Tibial nerve (tissue), 4 donors: Measurements from ENCODE around the gene FAM3B. TPM values are rescaled to one million over a fixed set of nuclear protein-coding genes. Genes with fewer than 3 reads are reported as not detected.
A peak's percentile ranks its signal among the peaks of the same experiment; 100 is the strongest.

ENCODE experiments used
- DNase-seq, 2 donors: peaks; one replicate each; pipeline ENCODE4 v3.0.0-alpha.2; 2019; ENCODE audit warnings: low spot score in 2 of 2
- H3K27ac ChIP-seq, 4 donors: fragments of 200-600 bp; sonication (generic) in 3 of 4; one replicate each; pipeline ENCODE4 v1.5.1; 2017 to 2019; ENCODE audit warnings: mild to moderate bottlenecking in 1 of 4
- H3K27me3 ChIP-seq, 2 donors: fragments of 200-600 bp; sonication (generic) in 1 of 2; one replicate each; pipeline versions ENCODE4 v1.5.1 to v1.6.0; 2017 to 2019
- H3K36me3 ChIP-seq, 3 donors: fragments of 200-600 bp; sonication (generic); one replicate each; pipeline ENCODE4 v1.5.1; 2018 to 2019
- H3K4me1 ChIP-seq, 4 donors: fragments of 200-600 bp; sonication (generic) in 3 of 4; one replicate each; pipeline ENCODE4 v1.5.1; 2017 to 2019
- H3K4me3 ChIP-seq, 4 donors: fragments of 200-600 bp; sonication (generic) in 3 of 4; one replicate each; pipeline ENCODE4 v1.5.1; 2017 to 2019; ENCODE audit warnings: mild to moderate bottlenecking in 1 of 4, moderate library complexity in 1 of 4
- H3K9me3 ChIP-seq, 4 donors: fragments of 200-600 bp; sonication (generic) in 3 of 4; one replicate each; pipeline ENCODE4 v1.5.1; 2017 to 2019
- EP300 ChIP-seq, 2 donors: sonication (generic); formaldehyde crosslinking; IDR thresholded peaks; one replicate each; pipeline ENCODE4 v1.6.1; 2017; ENCODE audit warnings: antibody characterized with exemption in 2 of 2, mild to moderate bottlenecking in 1 of 2
- POLR2A ChIP-seq, 2 donors: fragments of 450-650 bp; IDR thresholded peaks; one replicate each; pipeline ENCODE4 v1.6.1; 2017; ENCODE audit warnings: antibody characterized with exemption in 2 of 2, mild to moderate bottlenecking in 2 of 2, moderate library complexity in 2 of 2
- WGBS, 2 donors: methylation state at CpG; one replicate each; pipeline ENCODE4 v1.1.5; 2018; 5-methylcytosine and 5-hydroxymethylcytosine counted together
- total RNA-seq, 4 donors: library from RNA; depleted of rRNA; stranded (reverse); fragments of >200 nt; gene quantifications; one replicate each; pipeline ENCODE4 v1.1.0, GENCODE V29; 2016
- TF ChIP-seq, protein P1 (sequence below), 5 experiments: fragments of 200-600 bp in 3 of 5; fragments of 450-650 bp in 2 of 5; sonication (generic) in 3 of 5; IDR thresholded peaks; one replicate each; pipeline ENCODE4 v1.5.1; 2016 to 2019; ENCODE audit warnings: antibody characterized with exemption in 5 of 5, mild to moderate bottlenecking in 3 of 5, moderate library complexity in 2 of 5

Gene FAM3B
- total RNA-seq, 4 donors from 2014 or later: not detected

DNA sequence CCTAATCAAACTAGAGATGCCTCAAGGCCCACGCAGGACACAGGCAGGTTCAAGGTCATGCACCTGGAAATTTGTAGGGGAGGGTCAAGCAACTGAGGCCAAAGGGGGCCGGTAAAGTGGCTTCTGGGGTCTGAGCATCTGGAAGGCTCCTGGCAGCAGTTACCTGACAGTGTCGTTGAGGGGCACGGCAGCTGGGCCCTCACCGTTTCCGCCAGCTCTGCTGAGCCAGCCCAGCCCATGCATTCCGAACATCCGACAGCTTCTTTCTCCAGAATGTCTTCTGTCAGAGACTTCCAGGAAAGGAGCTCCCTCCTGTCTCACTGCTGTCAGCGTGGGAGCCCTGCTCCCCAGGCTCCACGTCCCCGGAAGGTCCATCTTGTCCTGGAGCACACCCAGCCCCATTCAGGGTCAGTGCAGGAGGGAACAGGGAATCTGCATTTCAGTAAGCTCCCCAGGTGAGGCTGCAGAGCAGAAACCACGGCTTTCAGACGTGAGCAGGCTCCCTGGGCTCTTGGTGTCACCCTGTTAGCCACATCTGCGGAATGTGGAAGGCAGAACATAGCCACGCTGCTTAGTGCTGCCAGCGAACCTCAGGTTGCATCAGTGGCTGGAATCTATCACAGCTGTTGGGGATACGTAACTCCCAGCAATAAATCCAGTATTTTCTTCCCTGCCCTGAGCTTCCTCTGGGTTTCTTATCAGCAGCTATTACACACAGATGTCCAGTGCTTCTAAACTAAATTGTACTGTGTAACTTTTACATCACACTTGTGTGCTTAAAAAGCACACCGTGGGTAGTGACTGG is 36.3 kb upstream of the FAM3B start:
- Histone ChIP-seq H3K4me3 (no peak overlapping the region), H3K27ac (no peak overlapping the region), H3K9me3 (no peaks in the 10 kb centered on the region), H3K4me1 (peaks cover 0 to 32% (median 0%) of the 10 kb centered on the region in 4 donors), H3K36me3 (peaks cover 0 to 20% (median 0%) of the 10 kb centered on the region in 3 donors), H3K27me3 (peaks cover 0 to 4% of the 10 kb centered on the region in 2 donors)
- TF ChIP-seq POLR2A (IDR thresholded peaks at IDR 0.05) (no peak), EP300 (IDR thresholded peaks at IDR 0.05) (peak in 1 of 2 donors; percentile 25)
- TF ChIP-seq, protein P1, sequence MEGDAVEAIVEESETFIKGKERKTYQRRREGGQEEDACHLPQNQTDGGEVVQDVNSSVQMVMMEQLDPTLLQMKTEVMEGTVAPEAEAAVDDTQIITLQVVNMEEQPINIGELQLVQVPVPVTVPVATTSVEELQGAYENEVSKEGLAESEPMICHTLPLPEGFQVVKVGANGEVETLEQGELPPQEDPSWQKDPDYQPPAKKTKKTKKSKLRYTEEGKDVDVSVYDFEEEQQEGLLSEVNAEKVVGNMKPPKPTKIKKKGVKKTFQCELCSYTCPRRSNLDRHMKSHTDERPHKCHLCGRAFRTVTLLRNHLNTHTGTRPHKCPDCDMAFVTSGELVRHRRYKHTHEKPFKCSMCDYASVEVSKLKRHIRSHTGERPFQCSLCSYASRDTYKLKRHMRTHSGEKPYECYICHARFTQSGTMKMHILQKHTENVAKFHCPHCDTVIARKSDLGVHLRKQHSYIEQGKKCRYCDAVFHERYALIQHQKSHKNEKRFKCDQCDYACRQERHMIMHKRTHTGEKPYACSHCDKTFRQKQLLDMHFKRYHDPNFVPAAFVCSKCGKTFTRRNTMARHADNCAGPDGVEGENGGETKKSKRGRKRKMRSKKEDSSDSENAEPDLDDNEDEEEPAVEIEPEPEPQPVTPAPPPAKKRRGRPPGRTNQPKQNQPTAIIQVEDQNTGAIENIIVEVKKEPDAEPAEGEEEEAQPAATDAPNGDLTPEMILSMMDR (IDR thresholded peaks at IDR 0.05): no peak
- 66 to 78% methylated on average over 14 to 18 of the region's 18 CpGs for WGBS, 2 donors
- peak in 1 of 2 donors; percentile 28 for DNase-seq

DNA sequence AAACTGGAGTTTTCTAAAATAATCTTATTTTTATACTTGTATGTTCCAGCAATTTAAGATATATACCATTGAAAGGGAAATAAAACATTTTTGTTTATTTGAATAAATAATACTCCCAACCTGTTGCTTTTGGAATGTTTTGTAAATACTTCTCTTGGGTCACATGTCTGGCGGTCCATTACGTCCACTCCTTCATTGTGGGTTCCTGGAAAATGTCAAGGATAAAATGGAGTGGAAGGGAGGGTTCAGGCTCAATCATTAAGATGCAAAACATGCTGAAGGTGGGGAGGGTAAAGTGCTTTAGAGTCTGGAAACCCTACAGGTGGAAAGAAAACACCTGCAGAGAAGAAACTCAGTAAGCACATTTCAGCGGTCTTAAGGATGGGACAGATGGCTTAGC is 34.2 kb upstream of the FAM3B start:
- WGBS, 2 donors: 59 to 66% methylated on average over 3 of the region's 3 CpGs
- no peak overlapping the region for H3K4me3 ChIP-seq
- H3K4me1 ChIP-seq: peaks cover 0 to 32% (median 0%) of the 10 kb centered on the region in 4 donors
- DNase-seq: no peak
- TF ChIP-seq POLR2A (IDR thresholded peaks at IDR 0.05) (no peak), EP300 (IDR thresholded peaks at IDR 0.05) (no peak)
- TF ChIP-seq, protein P1 (IDR thresholded peaks at IDR 0.05): no peak
- H3K9me3 ChIP-seq: no peaks in the 10 kb centered on the region
- H3K36me3 ChIP-seq: no peaks in the 10 kb centered on the region
- no peak overlapping the region for H3K27ac ChIP-seq
- H3K27me3 ChIP-seq: peaks cover 0 to 4% of the 10 kb centered on the region in 2 donors

DNA sequence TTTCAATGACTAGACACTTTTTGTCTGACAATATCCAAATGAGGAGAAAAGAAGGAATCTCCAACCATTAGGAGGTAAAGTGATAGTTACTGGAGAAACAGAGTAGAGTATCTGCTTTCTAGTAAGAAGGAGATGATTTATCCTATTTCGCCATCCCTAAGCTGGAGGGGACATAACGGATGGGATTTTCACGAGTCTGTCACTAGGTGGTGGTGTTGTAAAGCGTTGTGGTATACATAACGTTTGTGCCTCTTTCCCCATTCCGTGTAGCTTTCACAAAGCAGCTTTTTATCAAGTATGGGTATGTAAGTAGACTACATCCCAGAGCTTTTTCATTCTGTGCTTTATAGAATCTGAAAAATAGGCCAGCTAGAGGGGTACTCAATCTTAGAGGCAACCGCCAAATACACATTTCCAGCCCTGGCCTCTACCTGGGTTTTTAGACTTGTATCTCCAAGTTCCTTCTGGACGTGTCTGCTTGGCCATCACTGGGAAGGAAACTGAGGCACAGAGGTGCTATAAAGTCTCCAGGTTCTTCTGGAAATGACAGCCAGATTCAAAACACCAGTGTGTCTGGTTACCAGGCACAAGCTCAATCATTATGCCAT is 33.3 kb upstream of the FAM3B start:
- DNase-seq: peak in 1 of 2 donors; percentile 64
- TF ChIP-seq EP300 (IDR thresholded peaks at IDR 0.05) (peak in 1 of 2 donors; percentile 40), POLR2A (IDR thresholded peaks at IDR 0.05) (no peak)
- TF ChIP-seq, protein P1 (IDR thresholded peaks at IDR 0.05): peak; percentile 54 to 84 (median 71)
- H3K27me3 ChIP-seq: peaks cover 0 to 4% of the 10 kb centered on the region in 2 donors
- no peak overlapping the region for H3K4me3 ChIP-seq
- no peak overlapping the region for H3K27ac ChIP-seq
- no peaks in the 10 kb centered on the region for H3K9me3 ChIP-seq
- H3K4me1 ChIP-seq: peaks cover 0 to 26% (median 0%) of the 10 kb centered on the region in 4 donors
- H3K36me3 ChIP-seq: no peaks in the 10 kb centered on the region
- 9 to 16% methylated on average over 8 of the region's 8 CpGs for WGBS, 2 donors

DNA sequence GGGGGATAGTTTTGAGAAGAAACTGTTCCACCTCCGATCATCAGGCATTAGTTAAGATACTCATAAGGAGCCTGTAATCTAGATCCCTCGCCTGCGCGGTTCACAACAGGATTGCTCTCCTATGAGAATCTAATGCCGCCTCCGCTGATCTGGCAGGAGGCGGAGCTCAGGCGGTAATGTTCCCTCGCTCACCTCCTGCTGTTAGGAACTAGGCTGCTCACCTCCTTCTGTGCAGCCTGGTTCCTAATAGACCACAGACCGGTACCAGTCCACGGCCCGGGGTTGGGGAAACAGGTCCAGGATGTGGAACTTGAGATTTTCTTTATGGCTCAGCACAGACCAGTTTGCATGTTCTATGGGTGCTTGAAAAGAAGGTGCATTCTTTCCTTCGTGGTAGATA is 27.2 kb upstream of the FAM3B start:
- no peak for DNase-seq
- 79 to 84% methylated on average over 13 of the region's 13 CpGs for WGBS, 2 donors
- H3K27ac ChIP-seq: no peak overlapping the region
- peaks cover 0 to 15% of the 10 kb centered on the region in 2 donors for H3K27me3 ChIP-seq
- no peaks in the 10 kb centered on the region for H3K36me3 ChIP-seq
- TF ChIP-seq EP300 (IDR thresholded peaks at IDR 0.05): no peak
- no peak for TF ChIP-seq POLR2A (IDR thresholded peaks at IDR 0.05)
- TF ChIP-seq, protein P1 (IDR thresholded peaks at IDR 0.05): no peak
- peaks cover 0 to 5% (median 0%) of the 10 kb centered on the region in 4 donors for H3K4me1 ChIP-seq
- no peaks in the 10 kb centered on the region for H3K9me3 ChIP-seq
- no peak overlapping the region for H3K4me3 ChIP-seq
